Measurements from ENCODE around the gene NGLY1.

DNA sequence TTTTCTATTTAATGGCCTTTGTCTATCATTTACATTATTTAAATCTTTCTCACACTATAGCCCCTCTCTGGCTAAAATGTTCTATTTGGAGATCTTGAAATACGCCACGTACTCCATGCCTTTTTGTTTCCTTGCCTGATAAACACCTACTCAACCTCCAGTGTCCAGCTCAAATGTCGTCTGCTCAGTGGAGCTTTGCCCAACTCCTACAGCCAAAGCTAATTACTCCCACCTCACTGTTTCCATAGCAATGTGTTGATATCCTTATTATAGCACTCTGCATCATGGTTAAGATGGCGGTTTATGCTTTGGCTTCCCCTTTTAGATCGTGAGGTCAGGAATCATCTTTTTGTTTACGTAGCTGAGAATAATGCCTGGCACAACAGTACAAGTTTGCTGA is 55.9 kb downstream of the NGLY1 start:
- TF ChIP-seq, protein P1, sequence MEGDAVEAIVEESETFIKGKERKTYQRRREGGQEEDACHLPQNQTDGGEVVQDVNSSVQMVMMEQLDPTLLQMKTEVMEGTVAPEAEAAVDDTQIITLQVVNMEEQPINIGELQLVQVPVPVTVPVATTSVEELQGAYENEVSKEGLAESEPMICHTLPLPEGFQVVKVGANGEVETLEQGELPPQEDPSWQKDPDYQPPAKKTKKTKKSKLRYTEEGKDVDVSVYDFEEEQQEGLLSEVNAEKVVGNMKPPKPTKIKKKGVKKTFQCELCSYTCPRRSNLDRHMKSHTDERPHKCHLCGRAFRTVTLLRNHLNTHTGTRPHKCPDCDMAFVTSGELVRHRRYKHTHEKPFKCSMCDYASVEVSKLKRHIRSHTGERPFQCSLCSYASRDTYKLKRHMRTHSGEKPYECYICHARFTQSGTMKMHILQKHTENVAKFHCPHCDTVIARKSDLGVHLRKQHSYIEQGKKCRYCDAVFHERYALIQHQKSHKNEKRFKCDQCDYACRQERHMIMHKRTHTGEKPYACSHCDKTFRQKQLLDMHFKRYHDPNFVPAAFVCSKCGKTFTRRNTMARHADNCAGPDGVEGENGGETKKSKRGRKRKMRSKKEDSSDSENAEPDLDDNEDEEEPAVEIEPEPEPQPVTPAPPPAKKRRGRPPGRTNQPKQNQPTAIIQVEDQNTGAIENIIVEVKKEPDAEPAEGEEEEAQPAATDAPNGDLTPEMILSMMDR (IDR thresholded peaks at IDR 0.05): no peak
- TF ChIP-seq ZFX (IDR thresholded peaks at IDR 0.05; ENCODE audit: borderline replicate concordance): no peak
